Lower lobe of right lung (tissue), 2 donors: ENCODE results near the gene EYA4. TPM values are rescaled to one million over a fixed set of nuclear protein-coding genes. Genes with fewer than 3 reads are reported as not detected.
A peak's percentile ranks its signal among the peaks of the same experiment; 100 is the strongest.

Experiments
- ATAC-seq, 2 donors: fragments of 200-7000 bp; cut with Tn5 transposase; one replicate each; pipeline ENCODE4 v1.9.1; 2020 to 2022; ENCODE audit warnings: mild to moderate bottlenecking in 2 of 2, moderate library complexity in 2 of 2
- DNase-seq: peaks from one replicate; pipeline ENCODE4 v3.0.0-alpha.2; 2020
- H3K27ac ChIP-seq: fragments of 200-600 bp; one replicate; pipeline ENCODE4 v1.8.0; 2022
- H3K27me3 ChIP-seq: fragments of 200-600 bp; one replicate; pipeline ENCODE4 v1.8.0; 2022; ENCODE audit warnings: low read depth
- H3K36me3 ChIP-seq: fragments of 200-600 bp; one replicate; pipeline ENCODE4 v1.8.0; 2022; ENCODE audit warnings: mild to moderate bottlenecking
- H3K4me1 ChIP-seq: fragments of 200-600 bp; one replicate; pipeline ENCODE4 v1.8.0; 2022
- H3K4me3 ChIP-seq: fragments of 200-600 bp; one replicate; pipeline ENCODE4 v1.8.0; 2022; ENCODE audit warnings: mild to moderate bottlenecking
- H3K9me3 ChIP-seq: fragments of 200-600 bp; one replicate; pipeline ENCODE4 v1.8.0; 2022
- intact Hi-C: fragments of 100-400 bp; cut with DNase I; formaldehyde crosslinking; loops from one replicate; pipeline ENCODE4 v1.11.0; 2022
- total RNA-seq: library from RNA; stranded (reverse); fragmentation: NEBNext Ultra II Directional; extraction: Animal tissue kit (Norgen Biotek cat#: 25700); gene quantifications from one replicate; pipeline ENCODE4 v1.2.1, GENCODE V29; 2021
- TF ChIP-seq, protein P1 (sequence below): fragments of 200-600 bp; IDR thresholded peaks from one replicate; pipeline ENCODE4 v1.8.0; 2022; ENCODE audit warnings: antibody characterized with exemption, mild to moderate bottlenecking
- donor health status: DM: no; HTN: yes; CAD: no; lungs with severe emphysema.

Gene EYA4
- total RNA-seq, 1 donor from 2014 or later = 2.6 TPM

DNA sequence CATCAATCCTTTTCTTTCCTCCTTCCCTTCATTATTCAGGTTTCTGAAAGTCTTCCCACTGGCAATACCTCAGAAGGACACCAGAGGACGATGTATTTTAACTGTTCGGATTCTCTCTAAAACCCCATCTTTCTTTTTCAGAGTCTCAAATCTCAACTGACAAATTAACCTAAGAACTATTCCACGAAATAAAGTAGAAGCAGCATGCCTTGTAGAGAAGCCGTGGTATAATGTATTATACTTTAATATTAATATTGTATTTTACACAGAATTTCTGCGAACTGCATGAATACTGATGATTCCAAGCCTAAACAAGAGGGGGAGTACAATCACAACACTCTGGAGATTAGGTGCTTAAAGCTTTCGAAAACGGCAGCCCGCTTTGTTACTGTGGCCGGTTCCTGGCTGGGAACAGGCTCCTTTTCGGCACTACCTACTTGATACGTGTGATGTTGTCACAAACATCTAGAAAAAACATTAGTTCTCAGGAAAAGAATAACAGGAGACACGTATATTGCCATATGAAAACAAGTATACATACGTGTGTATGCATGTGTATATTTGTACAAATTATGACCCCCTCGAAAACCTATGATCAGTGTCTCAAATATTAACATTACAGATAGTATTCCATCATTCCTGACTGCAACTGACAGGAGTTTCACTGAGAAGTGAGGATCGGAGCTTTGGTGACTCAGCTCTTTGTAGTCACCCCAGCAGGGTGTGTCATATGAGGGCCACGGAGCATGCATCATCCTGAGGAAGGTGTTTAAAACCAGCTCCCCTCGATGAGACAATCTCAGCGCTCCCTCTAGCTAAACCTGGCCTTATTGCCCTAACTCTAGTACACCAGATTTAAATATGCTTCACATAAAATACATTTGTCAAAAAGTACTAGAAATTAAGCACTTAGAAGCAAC is 328.1 kb downstream of the EYA4 start:
- H3K27me3 ChIP-seq = no peaks in the 10 kb centered on the region
- TF ChIP-seq, protein P1, sequence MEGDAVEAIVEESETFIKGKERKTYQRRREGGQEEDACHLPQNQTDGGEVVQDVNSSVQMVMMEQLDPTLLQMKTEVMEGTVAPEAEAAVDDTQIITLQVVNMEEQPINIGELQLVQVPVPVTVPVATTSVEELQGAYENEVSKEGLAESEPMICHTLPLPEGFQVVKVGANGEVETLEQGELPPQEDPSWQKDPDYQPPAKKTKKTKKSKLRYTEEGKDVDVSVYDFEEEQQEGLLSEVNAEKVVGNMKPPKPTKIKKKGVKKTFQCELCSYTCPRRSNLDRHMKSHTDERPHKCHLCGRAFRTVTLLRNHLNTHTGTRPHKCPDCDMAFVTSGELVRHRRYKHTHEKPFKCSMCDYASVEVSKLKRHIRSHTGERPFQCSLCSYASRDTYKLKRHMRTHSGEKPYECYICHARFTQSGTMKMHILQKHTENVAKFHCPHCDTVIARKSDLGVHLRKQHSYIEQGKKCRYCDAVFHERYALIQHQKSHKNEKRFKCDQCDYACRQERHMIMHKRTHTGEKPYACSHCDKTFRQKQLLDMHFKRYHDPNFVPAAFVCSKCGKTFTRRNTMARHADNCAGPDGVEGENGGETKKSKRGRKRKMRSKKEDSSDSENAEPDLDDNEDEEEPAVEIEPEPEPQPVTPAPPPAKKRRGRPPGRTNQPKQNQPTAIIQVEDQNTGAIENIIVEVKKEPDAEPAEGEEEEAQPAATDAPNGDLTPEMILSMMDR = peak; percentile 68
- H3K27ac ChIP-seq = no peak overlapping the region
- intact Hi-C loops = no loop called here
- no peaks in the 10 kb centered on the region for H3K9me3 ChIP-seq
- ATAC-seq (peak in 1 of 2 donors; percentile 80), DNase-seq (no peak)
- H3K36me3 ChIP-seq = no peaks in the 10 kb centered on the region
- H3K4me1 ChIP-seq = no peaks in the 10 kb centered on the region
- peak overlapping the region; percentile 36 for H3K4me3 ChIP-seq

DNA sequence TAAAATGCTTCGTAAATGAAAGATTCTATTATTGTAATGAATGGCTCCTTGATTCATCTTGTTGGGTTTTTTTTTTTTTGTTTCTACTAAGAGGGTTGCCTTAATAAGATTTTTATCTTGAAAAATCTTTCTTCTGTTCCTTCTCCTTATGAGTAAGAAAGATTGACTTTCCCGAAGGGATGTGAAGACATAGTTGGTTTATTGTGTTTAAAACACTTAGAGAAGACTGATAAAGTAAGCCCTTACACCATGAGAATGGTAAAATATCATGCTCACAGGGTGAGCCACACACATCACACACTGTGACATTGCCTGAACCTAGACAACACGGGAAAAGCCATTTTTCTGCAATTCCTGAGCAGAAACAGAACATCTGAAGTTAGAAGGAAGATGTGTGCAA is 330.5 kb downstream of the EYA4 start:
- H3K36me3 ChIP-seq = no peaks in the 10 kb centered on the region
- no peak overlapping the region for H3K27ac ChIP-seq
- ATAC-seq (no peak), DNase-seq (no peak)
- intact Hi-C loops = loop anchor here (10.0 kb wide), 1 partner anchor 343 kb away; no protein-coding TSS in a partner anchor
- H3K9me3 ChIP-seq = no peaks in the 10 kb centered on the region
- no peaks in the 10 kb centered on the region for H3K4me1 ChIP-seq
- no peak overlapping the region for H3K4me3 ChIP-seq
- TF ChIP-seq, protein P1 = no peak
- no peaks in the 10 kb centered on the region for H3K27me3 ChIP-seq

DNA sequence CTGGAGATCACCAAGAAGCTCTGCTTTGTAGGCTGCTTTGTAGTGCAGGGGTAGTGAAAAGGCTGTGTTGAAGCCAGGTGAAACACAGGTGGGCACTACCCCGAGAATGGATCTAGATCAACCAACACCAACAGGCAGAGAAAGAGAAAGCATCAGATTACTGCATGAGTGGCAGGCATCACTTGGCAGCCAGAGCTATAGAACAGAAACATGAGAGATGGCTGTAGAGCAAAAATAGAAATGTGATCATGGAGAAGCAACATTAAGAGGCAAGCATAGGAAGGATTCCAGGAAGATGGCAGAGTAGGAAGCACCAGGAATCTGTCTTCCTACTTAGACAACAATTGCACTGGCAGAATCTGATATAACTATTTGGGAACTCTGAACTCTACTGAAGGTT is 336.7 kb downstream of the EYA4 start:
- H3K27me3 ChIP-seq = no peaks in the 10 kb centered on the region
- no peak for DNase-seq
- intact Hi-C loops = loop anchor here (10.0 kb wide), 1 partner anchor 337 kb away; no protein-coding TSS in a partner anchor
- H3K27ac ChIP-seq = no peak overlapping the region
- TF ChIP-seq, protein P1 = no peak
- H3K4me1 ChIP-seq = no peaks in the 10 kb centered on the region
- H3K9me3 ChIP-seq = no peaks in the 10 kb centered on the region
- no peaks in the 10 kb centered on the region for H3K36me3 ChIP-seq
- ATAC-seq = no peak
- H3K4me3 ChIP-seq = no peak overlapping the region
